ENCODE data around the gene USP3.
"Not testable (repeated sequence)": the region's sequence is repeated elsewhere in the genome, so short reads cannot be mapped to it uniquely, and the experiment has no call there.

USP3 gene

GRCh38 chr15:63509056-63509954, 4.9 kb downstream of the USP3 start:
- Mint-ChIP-seq H3K36me3 (ENCODE audit: low read depth) (peaks cover 12% of the 10 kb centered on the region), H3K4me1 (ENCODE audit: low read depth) (peaks cover 81% of the 10 kb centered on the region), H3K4me3 (peak overlapping the region; percentile 74), H3K9me3 (no peaks in the 10 kb centered on the region), H3K27me3 (no peaks in the 10 kb centered on the region), H3K27ac (peak overlapping the region; percentile 95)
- DNase-seq: no peak

DNA sequence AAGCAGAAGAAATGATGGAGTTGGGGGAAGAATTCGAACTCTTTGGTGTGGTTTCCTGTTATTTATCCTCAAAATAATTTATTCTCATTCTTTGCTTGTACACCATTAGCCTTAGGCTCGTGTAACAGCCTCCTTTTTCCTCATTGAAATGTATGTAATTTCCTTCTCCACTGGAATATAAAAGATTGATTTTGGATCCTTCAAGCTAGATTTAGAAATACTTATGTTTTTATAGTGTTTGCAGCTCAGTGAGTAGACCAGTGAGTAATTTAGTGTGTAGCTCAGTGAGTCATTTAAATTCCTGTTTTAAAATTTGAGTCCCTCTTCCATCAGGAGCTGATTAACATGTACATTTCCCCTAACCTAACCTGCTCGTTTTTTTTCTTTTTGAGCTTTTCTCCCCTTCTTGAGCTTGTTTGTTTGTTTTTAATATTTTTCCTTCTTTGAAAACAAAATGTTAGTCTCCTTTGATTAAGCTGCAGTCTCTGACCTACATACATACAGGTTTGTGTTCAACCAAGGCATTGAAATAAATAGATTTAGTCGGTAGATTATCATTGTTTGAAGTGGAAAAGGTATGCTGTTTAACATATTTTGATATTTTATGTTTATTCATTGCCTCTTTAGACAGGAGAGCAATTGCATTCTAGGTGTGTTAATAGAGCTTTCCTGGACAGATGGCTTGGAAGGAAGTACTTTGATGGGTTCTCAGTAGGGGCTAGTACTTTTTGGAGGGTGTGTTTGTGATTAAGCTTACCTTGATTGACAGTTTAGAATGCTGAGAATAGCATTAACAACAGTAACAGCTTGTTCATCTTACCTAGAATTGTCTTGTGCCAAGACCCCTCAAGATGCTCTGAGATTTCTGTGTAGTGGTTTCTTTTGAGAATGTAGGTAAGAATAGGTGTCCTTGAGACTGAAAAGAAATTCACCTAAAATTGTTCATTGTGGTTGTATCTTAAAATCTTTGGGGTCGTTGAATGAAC, 5.9 kb downstream of the USP3 start:
- no peaks in the 10 kb centered on the region for H3K27me3 Mint-ChIP-seq
- H3K36me3 Mint-ChIP-seq (ENCODE audit: low read depth): peaks cover 10% of the 10 kb centered on the region
- no peaks in the 10 kb centered on the region for H3K9me3 Mint-ChIP-seq
- no peak for DNase-seq
- peak overlapping the region; percentile 74 for H3K4me3 Mint-ChIP-seq
- peak overlapping the region; percentile 95 for H3K27ac Mint-ChIP-seq
- peaks cover 91% of the 10 kb centered on the region for H3K4me1 Mint-ChIP-seq (ENCODE audit: low read depth)

DNA sequence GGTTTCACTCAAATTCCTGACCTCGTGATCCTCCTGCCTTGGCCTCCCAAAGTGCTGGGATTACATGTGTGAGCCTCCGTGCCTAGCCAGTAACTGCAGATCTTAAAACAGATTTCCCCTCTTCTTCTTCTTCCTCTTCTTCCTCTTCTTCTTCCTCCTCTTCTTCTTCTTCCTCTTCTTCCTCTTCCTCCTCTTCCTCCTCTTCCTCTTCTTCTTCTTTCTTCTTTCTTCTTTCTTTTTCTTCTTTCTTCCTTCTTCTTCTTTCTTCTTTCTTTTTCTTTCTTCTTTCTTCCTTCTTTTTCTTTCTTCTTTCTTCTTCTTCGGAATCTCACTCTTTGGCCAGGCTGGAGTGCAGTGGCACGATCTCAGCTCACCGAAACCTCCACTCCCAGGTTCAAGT, 7.8 kb downstream of the USP3 start:
- Mint-ChIP-seq H3K27me3 (no peaks in the 10 kb centered on the region), H3K27ac (peak overlapping the region; percentile 81), H3K4me1 (ENCODE audit: low read depth) (peaks cover 91% of the 10 kb centered on the region), H3K36me3 (ENCODE audit: low read depth) (no peaks in the 10 kb centered on the region), H3K4me3 (peak overlapping the region; percentile 38), H3K9me3 (no peaks in the 10 kb centered on the region)
- DNase-seq: no peak

DNA sequence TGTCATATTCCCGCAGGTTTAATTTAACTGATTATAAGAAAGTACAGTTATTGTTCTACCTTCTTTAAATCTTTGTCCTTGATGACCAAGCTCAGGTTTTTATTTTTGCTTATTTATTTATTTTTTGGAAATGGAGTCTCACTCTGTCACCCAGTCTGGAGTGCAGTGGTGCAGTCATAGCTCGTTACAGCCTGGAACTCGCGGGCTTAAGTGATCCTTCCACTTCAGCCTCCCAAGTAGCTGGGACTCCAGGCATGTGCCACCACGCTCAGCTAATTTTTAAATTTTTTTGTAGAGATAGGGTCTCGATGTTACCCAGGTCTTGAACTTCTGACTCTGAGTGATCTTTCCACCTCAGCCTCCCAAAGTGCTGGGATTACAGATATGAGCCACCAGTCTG, 8.9 kb downstream of the USP3 start:
- H3K36me3 Mint-ChIP-seq (ENCODE audit: low read depth): no peaks in the 10 kb centered on the region
- DNase-seq: no peak
- no peaks in the 10 kb centered on the region for H3K27me3 Mint-ChIP-seq
- H3K27ac Mint-ChIP-seq: peak overlapping the region; percentile 84
- no peaks in the 10 kb centered on the region for H3K9me3 Mint-ChIP-seq
- no peak overlapping the region for H3K4me3 Mint-ChIP-seq
- peaks cover 91% of the 10 kb centered on the region for H3K4me1 Mint-ChIP-seq (ENCODE audit: low read depth)

DNA sequence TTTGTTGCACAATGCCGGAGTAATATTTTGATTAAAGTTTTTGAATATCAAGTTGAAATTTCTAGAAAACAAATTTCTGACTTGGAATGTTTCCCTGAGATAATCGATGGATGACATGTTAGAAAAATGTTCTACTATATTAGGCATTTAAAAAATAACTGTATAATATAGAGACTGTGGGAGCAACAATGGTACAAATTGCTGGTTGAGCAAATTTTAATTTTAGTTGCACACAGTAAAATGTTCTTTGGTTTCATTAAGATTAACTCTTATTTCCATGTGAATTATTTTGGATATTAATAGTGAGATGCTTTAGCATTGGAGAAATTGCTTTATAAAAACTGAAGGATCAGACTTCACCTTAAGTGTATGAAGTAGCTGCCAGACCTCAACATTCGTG, 9.3 kb downstream of the USP3 start:
- DNase-seq: no peak
- H3K27ac Mint-ChIP-seq: no peak overlapping the region
- no peaks in the 10 kb centered on the region for H3K9me3 Mint-ChIP-seq
- no peaks in the 10 kb centered on the region for H3K36me3 Mint-ChIP-seq (ENCODE audit: low read depth)
- no peak overlapping the region for H3K4me3 Mint-ChIP-seq
- peaks cover 90% of the 10 kb centered on the region for H3K4me1 Mint-ChIP-seq (ENCODE audit: low read depth)
- H3K27me3 Mint-ChIP-seq: no peaks in the 10 kb centered on the region

DNA sequence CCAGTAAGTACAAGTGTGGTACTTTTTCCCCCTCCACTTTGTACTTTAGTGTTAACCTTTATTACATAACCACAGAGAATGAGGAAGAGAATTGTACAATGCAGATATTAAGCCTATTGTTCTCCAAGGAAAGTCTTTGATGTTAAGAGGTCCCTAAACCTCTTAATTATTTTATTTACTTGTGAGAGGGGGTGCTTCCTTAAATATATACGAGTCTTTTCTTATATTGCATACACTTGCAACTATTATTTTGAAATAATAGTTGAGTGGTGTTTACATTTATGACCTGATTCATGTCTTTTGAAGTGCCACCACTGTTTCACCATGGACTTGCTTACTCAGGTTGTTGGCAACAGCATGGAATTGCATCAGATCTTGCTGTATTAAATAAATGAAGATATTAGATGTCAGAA, 10.1 kb downstream of the USP3 start:
- peak overlapping the region; percentile 79 for H3K27ac Mint-ChIP-seq
- no peak overlapping the region for H3K4me3 Mint-ChIP-seq
- no peak for DNase-seq
- H3K4me1 Mint-ChIP-seq (ENCODE audit: low read depth): peaks cover 90% of the 10 kb centered on the region
- H3K27me3 Mint-ChIP-seq: no peaks in the 10 kb centered on the region
- H3K36me3 Mint-ChIP-seq (ENCODE audit: low read depth): no peaks in the 10 kb centered on the region
- no peaks in the 10 kb centered on the region for H3K9me3 Mint-ChIP-seq

- H3K27me3 Mint-ChIP-seq: no peaks in the 10 kb centered on the region
- no peaks in the 10 kb centered on the region for H3K9me3 Mint-ChIP-seq
- H3K27ac Mint-ChIP-seq: peak overlapping the region; percentile 69
- peaks cover 89% of the 10 kb centered on the region for H3K4me1 Mint-ChIP-seq (ENCODE audit: low read depth)
- H3K36me3 Mint-ChIP-seq (ENCODE audit: low read depth): peaks cover 3% of the 10 kb centered on the region
- no peak for DNase-seq
- no peak overlapping the region for H3K4me3 Mint-ChIP-seq
These were observed 12.8 kb downstream of the USP3 start for GRCh38 chr15:63517202-63517601.

- Mint-ChIP-seq H3K27ac (peak overlapping the region; percentile 69), H3K27me3 (no peaks in the 10 kb centered on the region), H3K9me3 (no peaks in the 10 kb centered on the region), H3K36me3 (ENCODE audit: low read depth) (peaks cover 3% of the 10 kb centered on the region), H3K4me1 (ENCODE audit: low read depth) (peaks cover 89% of the 10 kb centered on the region), H3K4me3 (no peak overlapping the region)
- no peak for DNase-seq
These were observed 13.2 kb downstream of the USP3 start for GRCh38 chr15:63517628-63518027.

DNA sequence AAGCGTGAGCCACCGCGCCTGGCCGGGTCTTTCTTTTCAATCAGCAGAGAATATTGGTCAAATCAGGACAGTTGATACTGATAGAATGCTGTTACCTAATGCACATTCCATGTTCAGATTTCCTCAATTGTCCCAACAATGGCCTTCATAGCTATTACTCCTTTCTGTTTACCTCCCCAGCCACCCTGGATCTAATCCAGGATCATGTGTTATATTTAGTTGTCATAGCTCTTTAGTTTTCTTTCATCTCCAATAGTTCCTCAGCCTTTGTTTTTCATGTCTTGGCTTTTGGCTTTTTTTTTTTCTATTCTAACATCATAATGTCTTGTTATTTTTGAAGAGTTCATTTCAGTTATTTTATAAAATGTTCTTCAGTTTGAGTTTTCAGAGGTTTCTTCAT, 14.6 kb downstream of the USP3 start:
- H3K4me1 Mint-ChIP-seq (ENCODE audit: low read depth): peaks cover 91% of the 10 kb centered on the region
- peak overlapping the region; percentile 53 for H3K27ac Mint-ChIP-seq
- no peak for DNase-seq
- H3K36me3 Mint-ChIP-seq (ENCODE audit: low read depth): peaks cover 3% of the 10 kb centered on the region
- H3K4me3 Mint-ChIP-seq: no peak overlapping the region
- H3K9me3 Mint-ChIP-seq: no peaks in the 10 kb centered on the region
- H3K27me3 Mint-ChIP-seq: no peaks in the 10 kb centered on the region

- no peaks in the 10 kb centered on the region for H3K27me3 Mint-ChIP-seq
- H3K4me3 Mint-ChIP-seq: no peak overlapping the region
- no peak for DNase-seq
- peaks cover 91% of the 10 kb centered on the region for H3K4me1 Mint-ChIP-seq (ENCODE audit: low read depth)
- H3K27ac Mint-ChIP-seq: peak overlapping the region; percentile 24
- H3K9me3 Mint-ChIP-seq: no peaks in the 10 kb centered on the region
- H3K36me3 Mint-ChIP-seq (ENCODE audit: low read depth): peaks cover 3% of the 10 kb centered on the region
These were observed 15.3 kb downstream of the USP3 start for GRCh38 chr15:63519548-63520178.

DNA sequence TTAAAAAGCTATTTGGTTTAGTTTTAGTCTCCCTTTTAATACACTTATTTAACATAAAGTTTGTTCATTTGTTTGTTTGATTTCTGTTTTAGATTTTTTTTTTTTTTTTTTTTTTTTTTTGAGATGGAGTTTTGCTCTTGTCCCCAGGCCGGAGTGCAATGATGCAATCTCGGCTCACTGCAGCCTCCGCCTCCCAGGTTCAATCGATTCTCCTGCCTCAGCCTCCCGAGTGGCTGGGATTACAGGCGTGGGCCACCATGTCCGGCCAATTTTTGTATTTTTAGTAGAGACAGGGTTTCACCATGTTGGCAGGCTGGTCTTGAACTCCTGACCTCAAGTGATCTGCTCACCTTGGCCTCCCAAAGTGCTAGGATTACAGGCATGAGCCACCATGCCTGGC, 16.1 kb downstream of the USP3 start:
- H3K36me3 Mint-ChIP-seq (ENCODE audit: low read depth); H3K27me3 Mint-ChIP-seq; DNase-seq; H3K4me3 Mint-ChIP-seq; H3K9me3 Mint-ChIP-seq; H3K27ac Mint-ChIP-seq: not testable (repeated sequence)
- peaks cover 91% of the 10 kb centered on the region for H3K4me1 Mint-ChIP-seq (ENCODE audit: low read depth)

GRCh38 chr15:63522225-63522578, 17.8 kb downstream of the USP3 start:
- H3K4me3 Mint-ChIP-seq: no peak overlapping the region
- no peaks in the 10 kb centered on the region for H3K9me3 Mint-ChIP-seq
- DNase-seq: no peak
- peaks cover 8% of the 10 kb centered on the region for H3K36me3 Mint-ChIP-seq (ENCODE audit: low read depth)
- no peak overlapping the region for H3K27ac Mint-ChIP-seq
- H3K27me3 Mint-ChIP-seq: no peaks in the 10 kb centered on the region
- H3K4me1 Mint-ChIP-seq (ENCODE audit: low read depth): peaks cover 91% of the 10 kb centered on the region

GRCh38 chr15:63523306-63523990, 19.1 kb downstream of the USP3 start:
- DNase-seq: no peak
- no peak overlapping the region for H3K4me3 Mint-ChIP-seq
- H3K27me3 Mint-ChIP-seq: no peaks in the 10 kb centered on the region
- no peaks in the 10 kb centered on the region for H3K9me3 Mint-ChIP-seq
- peaks cover 92% of the 10 kb centered on the region for H3K4me1 Mint-ChIP-seq (ENCODE audit: low read depth)
- peaks cover 16% of the 10 kb centered on the region for H3K36me3 Mint-ChIP-seq (ENCODE audit: low read depth)
- no peak overlapping the region for H3K27ac Mint-ChIP-seq
